Vagina (tissue), 2 donors: ENCODE measurements around the gene C1orf216.

Source experiments
- CTCF ChIP-seq, 3 experiments: fragments of 450-650 bp in 2 of 3; fragments of 200-600 bp in 1 of 3; sonication (generic) in 1 of 3; IDR thresholded peaks; one replicate each; pipeline ENCODE4 v1.5.1; 2017 to 2019; ENCODE audit warnings: antibody characterized with exemption in 3 of 3, mild to moderate bottlenecking in 2 of 3, moderate library complexity in 2 of 3
- POLR2A ChIP-seq, 2 donors: fragments of 450-650 bp; IDR thresholded peaks; one replicate each; pipeline ENCODE4 v1.6.1; 2017; ENCODE audit warnings: antibody characterized with exemption in 2 of 2, mild to moderate bottlenecking in 2 of 2, moderate library complexity in 2 of 2
- POLR2AphosphoS5 ChIP-seq, 2 donors: sonication (generic); formaldehyde crosslinking; IDR thresholded peaks; one replicate each; pipeline ENCODE4 v1.9.0; 2017; ENCODE audit warnings: antibody characterized with exemption in 2 of 2, mild to moderate bottlenecking in 2 of 2, low read depth in 1 of 2; ENCODE audit not compliant: insufficient read depth in 1 of 2

DNA sequence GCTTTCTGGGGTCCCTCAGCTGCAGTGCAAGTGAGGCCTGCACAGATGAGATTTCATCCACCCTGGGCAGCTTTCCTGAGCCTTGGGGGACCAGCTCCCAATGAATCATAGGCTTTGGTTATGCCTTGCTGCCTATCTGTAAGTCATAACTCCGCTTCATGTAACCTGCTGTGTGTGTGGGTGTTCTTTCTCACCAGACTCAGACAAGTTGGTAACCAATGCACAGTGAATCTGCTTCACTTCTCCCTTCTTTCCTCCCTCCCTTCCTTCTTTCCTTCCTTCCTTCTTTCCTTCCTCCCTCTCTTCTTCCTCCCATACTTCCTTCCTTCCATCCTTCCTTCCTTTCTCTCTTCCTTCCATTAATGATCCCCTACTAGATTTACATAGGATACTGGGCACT lies 42.9 kb downstream of the C1orf216 start:
- no peak for TF ChIP-seq POLR2AphosphoS5 (IDR thresholded peaks at IDR 0.05; ENCODE audit: insufficient read depth in 1 of 2, low read depth in 1 of 2)
- TF ChIP-seq POLR2A (IDR thresholded peaks at IDR 0.05), result no peak
- TF ChIP-seq CTCF (IDR thresholded peaks at IDR 0.05), result no peak
